ENCODE results near the gene CNOT9. TPM values are rescaled to one million over a fixed set of nuclear protein-coding genes. Genes with fewer than 3 reads are reported as not detected.

The CNOT9 gene
- total and polyA plus RNA-seq, 10 of the 15 experiments (the other 5 are each of a cell fraction or from before 2014, with no cell fraction given) = 51.0 to 172 (median 98.2) TPM

DNA sequence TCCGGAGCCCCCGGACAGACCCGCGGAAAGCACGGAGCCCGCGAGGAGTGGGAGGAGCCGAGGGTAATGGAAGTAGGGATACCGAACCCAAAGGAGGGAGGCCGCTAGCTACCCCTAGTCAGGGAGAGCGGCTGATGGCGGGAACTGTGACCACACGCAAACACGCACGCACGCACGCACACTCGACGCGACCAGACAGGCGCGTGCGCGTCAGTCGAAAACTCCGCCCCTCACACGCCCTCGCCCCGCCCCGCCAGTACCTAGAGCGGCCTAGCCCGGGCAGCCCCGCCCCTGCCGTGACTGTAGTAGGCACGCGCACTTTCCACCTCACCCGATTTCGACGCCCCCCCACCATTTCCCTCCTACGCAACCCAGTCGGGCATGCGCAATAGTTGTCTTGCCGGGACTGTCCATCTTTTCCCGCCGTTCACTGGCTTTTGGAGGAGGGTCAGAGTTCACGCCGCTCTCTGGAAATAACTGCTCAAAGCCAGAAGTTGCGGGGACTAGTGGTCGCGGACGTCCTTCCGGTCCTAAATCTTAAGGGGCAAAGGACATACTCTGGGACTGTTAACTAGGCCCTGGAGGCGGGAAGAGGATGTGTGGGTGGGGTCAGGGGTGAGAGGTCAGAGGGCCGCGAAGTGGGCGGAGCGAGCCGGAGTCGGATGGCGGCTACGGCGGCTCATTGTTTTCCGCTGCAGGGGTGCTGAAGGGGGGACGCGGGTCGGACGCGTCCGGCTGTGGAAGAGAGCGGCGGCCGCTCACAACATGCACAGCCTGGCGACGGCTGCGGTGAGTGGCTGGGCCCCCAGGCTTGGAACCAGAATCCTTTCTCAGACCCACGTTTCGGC lies at the start of gene CNOT9, which contains the start of gene USP37 (continued):
- TF ChIP-seq GATAD2B (conservative IDR thresholded peaks at IDR 0.05; ENCODE audit: low read depth) (peak; percentile 9), PAX5 (IDR thresholded peaks at IDR 0.05; ENCODE audit: borderline replicate concordance, low read depth, low read length) (0 out of 2 replicates have a peak, but pooled peaks have one; percentile 2), IKZF2 (IDR thresholded peaks at IDR 0.05) (peak; percentile 64 to 71; a peak in 3 of 4 replicates), BACH1 (IDR thresholded peaks at IDR 0.05; ENCODE audit: borderline replicate concordance) (peak; percentile 80), CHD1 (IDR thresholded peaks at IDR 0.05; ENCODE audit: low read depth, low read length) (no peak), STAT1 (conservative IDR thresholded peaks at IDR 0.05) (peak; percentile 79; the same call in 1 of the 2 replicates), ZNF207 (IDR thresholded peaks at IDR 0.05; ENCODE audit: borderline replicate concordance) (peak; percentile 87), RAD51 (IDR thresholded peaks at IDR 0.05) (no peak), NR2C1 (IDR thresholded peaks at IDR 0.05) (peak; percentile 100), ATF7 (IDR thresholded peaks at IDR 0.05; ENCODE audit: low read depth) (peak; percentile 70), ZNF24 (IDR thresholded peaks at IDR 0.05) (no peak)
- TF ChIP-seq, protein P1, sequence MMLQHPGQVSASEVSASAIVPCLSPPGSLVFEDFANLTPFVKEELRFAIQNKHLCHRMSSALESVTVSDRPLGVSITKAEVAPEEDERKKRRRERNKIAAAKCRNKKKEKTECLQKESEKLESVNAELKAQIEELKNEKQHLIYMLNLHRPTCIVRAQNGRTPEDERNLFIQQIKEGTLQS (IDR thresholded peaks at IDR 0.05; ENCODE audit: borderline replicate concordance, extremely low read depth, low read depth, low read length) = no peak
- TF ChIP-seq, protein P2, sequence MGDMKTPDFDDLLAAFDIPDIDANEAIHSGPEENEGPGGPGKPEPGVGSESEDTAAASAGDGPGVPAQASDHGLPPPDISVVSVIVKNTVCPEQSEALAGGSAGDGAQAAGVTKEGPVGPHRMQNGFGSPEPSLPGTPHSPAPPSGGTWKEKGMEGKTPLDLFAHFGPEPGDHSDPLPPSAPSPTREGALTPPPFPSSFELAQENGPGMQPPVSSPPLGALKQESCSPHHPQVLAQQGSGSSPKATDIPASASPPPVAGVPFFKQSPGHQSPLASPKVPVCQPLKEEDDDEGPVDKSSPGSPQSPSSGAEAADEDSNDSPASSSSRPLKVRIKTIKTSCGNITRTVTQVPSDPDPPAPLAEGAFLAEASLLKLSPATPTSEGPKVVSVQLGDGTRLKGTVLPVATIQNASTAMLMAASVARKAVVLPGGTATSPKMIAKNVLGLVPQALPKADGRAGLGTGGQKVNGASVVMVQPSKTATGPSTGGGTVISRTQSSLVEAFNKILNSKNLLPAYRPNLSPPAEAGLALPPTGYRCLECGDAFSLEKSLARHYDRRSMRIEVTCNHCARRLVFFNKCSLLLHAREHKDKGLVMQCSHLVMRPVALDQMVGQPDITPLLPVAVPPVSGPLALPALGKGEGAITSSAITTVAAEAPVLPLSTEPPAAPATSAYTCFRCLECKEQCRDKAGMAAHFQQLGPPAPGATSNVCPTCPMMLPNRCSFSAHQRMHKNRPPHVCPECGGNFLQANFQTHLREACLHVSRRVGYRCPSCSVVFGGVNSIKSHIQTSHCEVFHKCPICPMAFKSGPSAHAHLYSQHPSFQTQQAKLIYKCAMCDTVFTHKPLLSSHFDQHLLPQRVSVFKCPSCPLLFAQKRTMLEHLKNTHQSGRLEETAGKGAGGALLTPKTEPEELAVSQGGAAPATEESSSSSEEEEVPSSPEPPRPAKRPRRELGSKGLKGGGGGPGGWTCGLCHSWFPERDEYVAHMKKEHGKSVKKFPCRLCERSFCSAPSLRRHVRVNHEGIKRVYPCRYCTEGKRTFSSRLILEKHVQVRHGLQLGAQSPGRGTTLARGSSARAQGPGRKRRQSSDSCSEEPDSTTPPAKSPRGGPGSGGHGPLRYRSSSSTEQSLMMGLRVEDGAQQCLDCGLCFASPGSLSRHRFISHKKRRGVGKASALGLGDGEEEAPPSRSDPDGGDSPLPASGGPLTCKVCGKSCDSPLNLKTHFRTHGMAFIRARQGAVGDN (IDR thresholded peaks at IDR 0.05) = peak; percentile 100
- TF ChIP-seq, protein P3, sequence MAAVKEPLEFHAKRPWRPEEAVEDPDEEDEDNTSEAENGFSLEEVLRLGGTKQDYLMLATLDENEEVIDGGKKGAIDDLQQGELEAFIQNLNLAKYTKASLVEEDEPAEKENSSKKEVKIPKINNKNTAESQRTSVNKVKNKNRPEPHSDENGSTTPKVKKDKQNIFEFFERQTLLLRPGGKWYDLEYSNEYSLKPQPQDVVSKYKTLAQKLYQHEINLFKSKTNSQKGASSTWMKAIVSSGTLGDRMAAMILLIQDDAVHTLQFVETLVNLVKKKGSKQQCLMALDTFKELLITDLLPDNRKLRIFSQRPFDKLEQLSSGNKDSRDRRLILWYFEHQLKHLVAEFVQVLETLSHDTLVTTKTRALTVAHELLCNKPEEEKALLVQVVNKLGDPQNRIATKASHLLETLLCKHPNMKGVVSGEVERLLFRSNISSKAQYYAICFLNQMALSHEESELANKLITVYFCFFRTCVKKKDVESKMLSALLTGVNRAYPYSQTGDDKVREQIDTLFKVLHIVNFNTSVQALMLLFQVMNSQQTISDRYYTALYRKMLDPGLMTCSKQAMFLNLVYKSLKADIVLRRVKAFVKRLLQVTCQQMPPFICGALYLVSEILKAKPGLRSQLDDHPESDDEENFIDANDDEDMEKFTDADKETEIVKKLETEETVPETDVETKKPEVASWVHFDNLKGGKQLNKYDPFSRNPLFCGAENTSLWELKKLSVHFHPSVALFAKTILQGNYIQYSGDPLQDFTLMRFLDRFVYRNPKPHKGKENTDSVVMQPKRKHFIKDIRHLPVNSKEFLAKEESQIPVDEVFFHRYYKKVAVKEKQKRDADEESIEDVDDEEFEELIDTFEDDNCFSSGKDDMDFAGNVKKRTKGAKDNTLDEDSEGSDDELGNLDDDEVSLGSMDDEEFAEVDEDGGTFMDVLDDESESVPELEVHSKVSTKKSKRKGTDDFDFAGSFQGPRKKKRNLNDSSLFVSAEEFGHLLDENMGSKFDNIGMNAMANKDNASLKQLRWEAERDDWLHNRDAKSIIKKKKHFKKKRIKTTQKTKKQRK (IDR thresholded peaks at IDR 0.05; ENCODE audit: low read depth, low read length) = 0 out of 2 replicates have a peak, but pooled peaks have one; percentile 11
- TF ChIP-seq, protein P4, sequence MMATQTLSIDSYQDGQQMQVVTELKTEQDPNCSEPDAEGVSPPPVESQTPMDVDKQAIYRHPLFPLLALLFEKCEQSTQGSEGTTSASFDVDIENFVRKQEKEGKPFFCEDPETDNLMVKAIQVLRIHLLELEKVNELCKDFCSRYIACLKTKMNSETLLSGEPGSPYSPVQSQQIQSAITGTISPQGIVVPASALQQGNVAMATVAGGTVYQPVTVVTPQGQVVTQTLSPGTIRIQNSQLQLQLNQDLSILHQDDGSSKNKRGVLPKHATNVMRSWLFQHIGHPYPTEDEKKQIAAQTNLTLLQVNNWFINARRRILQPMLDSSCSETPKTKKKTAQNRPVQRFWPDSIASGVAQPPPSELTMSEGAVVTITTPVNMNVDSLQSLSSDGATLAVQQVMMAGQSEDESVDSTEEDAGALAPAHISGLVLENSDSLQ (IDR thresholded peaks at IDR 0.05) = peak; percentile 87
- TF ChIP-seq, protein P5, sequence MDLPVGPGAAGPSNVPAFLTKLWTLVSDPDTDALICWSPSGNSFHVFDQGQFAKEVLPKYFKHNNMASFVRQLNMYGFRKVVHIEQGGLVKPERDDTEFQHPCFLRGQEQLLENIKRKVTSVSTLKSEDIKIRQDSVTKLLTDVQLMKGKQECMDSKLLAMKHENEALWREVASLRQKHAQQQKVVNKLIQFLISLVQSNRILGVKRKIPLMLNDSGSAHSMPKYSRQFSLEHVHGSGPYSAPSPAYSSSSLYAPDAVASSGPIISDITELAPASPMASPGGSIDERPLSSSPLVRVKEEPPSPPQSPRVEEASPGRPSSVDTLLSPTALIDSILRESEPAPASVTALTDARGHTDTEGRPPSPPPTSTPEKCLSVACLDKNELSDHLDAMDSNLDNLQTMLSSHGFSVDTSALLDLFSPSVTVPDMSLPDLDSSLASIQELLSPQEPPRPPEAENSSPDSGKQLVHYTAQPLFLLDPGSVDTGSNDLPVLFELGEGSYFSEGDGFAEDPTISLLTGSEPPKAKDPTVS (IDR thresholded peaks at IDR 0.05; ENCODE audit: low read depth, low read length) = no peak
- TF ChIP-seq, protein P6, sequence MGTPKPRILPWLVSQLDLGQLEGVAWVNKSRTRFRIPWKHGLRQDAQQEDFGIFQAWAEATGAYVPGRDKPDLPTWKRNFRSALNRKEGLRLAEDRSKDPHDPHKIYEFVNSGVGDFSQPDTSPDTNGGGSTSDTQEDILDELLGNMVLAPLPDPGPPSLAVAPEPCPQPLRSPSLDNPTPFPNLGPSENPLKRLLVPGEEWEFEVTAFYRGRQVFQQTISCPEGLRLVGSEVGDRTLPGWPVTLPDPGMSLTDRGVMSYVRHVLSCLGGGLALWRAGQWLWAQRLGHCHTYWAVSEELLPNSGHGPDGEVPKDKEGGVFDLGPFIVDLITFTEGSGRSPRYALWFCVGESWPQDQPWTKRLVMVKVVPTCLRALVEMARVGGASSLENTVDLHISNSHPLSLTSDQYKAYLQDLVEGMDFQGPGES (IDR thresholded peaks at IDR 0.05) = peak; percentile 4; the same call in 1 of the 2 replicates

Data from GM12878 (cell line).